NCI-H128 (cell line): ENCODE data around the gene NPR2.

Experiments
- DNase-seq: peaks from one replicate; lab custom pipeline; 2025; ENCODE audit not compliant: unreplicated experiment; lab: John Stamatoyannopoulos, UW

The NPR2 gene

GRCh38 chr9:35829084-35829763 is 37.8 kb downstream of the NPR2 start, which contains the start of gene TMEM8B:
Gene TMEM8B (plus strand): TSS chr9:35829228. CDS start chr9:35829448, 220 bp downstream.
- peak; percentile 79 for DNase-seq

- no peak for DNase-seq
These were observed 38.3 kb downstream of the NPR2 start for GRCh38 chr9:35829764-35830096.

- DNase-seq = no peak
These were observed 39.6 kb downstream of the NPR2 start for GRCh38 chr9:35831040-35831439.

DNA sequence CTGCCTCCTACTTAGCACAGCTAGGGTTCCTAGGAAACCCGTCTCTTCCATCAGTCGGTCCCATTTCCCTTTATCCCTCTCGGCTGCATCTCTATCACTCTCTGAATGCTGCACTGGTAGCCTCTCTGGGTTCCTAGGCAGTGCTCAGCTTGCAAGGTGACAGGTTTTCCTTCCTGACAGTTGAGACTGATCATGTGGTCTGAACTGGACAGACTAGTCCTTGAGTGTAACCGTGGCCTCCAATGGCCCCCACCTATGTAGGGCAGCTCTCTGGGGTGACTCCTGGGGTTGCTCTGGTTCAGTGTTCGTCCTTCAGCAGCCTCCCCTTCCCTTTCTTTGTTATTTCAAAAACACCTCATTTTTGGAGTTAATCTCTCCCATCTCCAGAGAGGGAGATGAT is 41.4 kb downstream of the NPR2 start:
- no peak for DNase-seq

DNA sequence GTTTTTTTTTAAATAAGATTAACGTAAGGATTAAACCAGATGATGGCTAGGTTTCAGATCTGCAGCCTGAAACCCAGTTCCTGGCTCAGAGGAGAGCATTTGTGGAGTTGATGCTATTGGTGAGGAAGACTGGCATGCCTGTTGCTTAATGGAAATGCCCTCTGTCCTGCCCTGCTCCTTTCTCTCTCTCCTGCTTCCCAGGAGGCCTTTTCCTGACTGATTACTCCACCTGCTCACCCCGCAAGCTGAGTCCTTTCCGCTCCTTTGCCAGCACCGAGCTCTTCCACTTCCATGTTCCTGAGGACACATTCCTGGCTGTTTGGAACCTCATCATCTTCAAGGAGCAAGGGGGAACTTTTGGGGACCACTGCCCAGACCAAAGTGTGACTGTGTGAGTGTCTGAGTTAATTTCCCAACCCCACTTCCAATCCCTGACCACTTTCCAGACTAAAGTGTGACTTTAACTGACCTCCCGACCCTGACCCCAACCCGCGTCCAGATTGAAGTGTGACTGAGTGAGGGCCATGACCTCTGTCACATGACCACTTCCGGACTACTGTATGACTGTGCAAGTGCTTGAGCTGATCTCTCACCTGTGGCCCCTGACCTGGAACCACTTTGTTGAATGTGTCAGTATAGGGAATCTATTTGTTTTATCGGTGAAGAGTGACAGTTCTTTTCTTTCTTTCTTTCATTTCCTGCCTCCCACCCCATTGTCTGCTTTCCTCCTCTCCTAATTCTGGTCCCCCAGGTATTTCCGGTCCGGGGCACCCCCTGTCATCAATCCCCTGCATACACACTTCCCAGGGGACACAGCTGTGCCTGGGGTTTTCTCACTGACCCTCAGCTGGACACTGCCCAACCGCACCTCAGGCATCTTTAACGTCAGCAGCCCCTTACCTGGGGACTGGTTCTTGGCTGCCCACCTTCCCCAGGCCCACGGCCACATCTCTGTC is 43.1 kb downstream of the NPR2 start:
- no peak for DNase-seq

DNA sequence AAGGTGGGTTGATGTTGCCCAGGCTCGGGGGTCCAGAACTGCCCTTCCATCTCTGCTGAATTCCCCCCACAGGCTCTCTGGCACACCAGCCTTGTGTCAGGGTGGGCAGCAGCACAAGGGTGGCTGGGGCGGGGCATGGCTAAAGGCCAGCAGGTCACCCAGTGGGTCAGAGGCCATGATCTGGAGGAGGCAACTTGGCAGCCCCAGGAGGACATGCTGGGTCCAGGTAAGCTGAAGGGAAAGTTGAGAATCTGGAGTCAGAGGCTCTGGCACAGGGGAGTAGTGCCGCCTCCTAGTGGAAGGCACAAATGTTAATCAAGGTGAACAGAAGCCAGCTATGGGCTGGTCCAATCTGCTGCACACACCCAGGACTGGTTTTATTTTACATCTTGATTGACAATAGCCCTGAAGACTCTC is 43.8 kb downstream of the NPR2 start:
- no peak for DNase-seq

GRCh38 chr9:35835766-35836165 is 44.4 kb downstream of the NPR2 start:
- no peak for DNase-seq

GRCh38 chr9:35836595-35836994 is 45.2 kb downstream of the NPR2 start:
- DNase-seq = no peak

GRCh38 chr9:35839926-35840325 is 48.5 kb downstream of the NPR2 start:
- no peak for DNase-seq

- DNase-seq = no peak
These were observed 49.7 kb downstream of the NPR2 start for GRCh38 chr9:35840881-35841644.

DNA sequence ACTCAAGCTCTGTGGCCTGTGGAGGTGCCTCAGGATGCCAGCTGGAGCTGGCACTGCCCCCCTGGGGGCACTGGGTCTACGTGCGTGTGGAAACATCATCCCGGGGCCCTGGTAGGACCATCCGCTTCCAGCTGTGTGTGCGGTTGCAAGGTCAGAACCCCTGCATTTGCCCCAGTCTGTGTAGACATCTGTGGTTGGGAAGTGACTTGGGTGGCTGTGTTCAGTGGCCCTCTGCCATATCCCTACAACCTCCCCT is 50.2 kb downstream of the NPR2 start:
- DNase-seq = no peak

- DNase-seq = no peak
These were observed 50.8 kb downstream of the NPR2 start for GRCh38 chr9:35842020-35842745.

GRCh38 chr9:35842795-35843194 is 51.4 kb downstream of the NPR2 start:
- DNase-seq = no peak

DNA sequence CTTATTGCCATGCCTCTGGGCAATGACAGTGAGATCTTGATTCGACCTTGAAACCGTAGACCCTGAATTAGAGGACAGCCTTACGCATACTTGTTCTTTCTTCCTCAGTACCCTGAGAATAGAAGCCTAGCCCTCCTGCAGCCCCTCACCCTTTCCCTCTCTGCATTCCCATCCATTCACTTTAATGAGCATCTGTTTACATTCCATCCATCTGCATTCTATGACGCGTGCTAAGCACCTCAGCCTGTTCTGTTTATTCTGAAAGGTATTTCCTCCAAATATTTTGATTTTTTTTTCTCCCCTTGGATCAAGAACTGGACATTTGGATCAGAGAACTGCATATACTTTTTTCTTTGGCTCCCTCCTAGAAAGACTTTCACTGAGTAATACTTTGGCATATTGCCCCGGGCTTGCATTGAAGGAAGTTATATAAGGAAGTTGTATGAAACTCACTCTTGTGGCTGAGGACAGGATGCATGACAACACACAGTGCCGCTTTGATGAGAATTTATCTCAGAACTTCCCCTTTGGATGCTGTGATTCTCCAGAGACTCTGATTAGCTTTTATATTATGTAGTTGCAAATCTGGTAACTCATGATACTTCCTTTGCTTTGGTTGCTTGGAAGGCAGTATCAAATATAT is 53.4 kb downstream of the NPR2 start:
- DNase-seq = no peak

DNA sequence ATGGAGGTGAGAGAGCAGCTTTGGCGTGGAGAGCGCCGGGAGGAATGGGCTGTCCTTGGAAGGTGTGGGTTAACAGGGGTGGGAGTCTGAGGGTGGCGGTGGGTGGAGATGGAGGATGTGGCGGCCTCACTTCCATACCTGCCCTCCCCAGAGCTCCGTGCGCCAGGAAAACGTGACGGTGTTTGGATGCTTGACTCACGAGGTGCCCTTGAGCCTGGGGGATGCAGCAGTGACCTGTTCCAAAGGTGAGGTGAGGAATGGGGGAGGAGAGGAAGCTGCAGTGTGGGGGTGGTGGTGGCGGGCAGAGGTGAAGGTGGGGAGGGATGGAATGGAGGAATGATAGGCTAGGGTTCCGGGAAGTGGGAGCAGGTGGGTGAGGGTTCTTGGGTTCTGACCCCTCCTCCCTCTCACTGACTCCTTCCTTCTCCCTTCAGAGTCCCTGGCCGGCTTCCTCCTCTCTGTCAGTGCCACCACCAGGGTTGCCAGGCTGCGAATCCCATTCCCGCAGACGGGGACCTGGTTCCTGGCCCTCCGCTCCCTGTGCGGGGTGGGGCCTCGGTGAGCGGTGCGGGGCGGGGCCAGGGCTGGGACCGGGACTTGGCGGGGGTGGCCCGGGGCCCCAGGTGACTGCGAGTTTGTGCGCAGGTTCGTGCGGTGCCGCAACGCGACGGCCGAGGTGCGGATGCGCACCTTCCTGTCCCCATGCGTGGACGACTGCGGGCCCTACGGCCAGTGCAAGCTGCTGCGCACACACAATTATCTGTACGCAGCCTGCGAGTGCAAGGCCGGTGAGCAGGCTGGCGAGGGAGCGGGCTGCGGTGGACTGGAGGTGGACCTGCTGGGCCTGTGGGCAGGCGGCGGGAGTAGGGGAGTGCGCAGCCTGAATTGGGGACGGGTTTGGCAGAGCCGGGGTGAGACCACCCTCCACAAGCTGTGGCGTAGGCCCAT is 54.7 kb downstream of the NPR2 start:
- DNase-seq = no peak

DNA sequence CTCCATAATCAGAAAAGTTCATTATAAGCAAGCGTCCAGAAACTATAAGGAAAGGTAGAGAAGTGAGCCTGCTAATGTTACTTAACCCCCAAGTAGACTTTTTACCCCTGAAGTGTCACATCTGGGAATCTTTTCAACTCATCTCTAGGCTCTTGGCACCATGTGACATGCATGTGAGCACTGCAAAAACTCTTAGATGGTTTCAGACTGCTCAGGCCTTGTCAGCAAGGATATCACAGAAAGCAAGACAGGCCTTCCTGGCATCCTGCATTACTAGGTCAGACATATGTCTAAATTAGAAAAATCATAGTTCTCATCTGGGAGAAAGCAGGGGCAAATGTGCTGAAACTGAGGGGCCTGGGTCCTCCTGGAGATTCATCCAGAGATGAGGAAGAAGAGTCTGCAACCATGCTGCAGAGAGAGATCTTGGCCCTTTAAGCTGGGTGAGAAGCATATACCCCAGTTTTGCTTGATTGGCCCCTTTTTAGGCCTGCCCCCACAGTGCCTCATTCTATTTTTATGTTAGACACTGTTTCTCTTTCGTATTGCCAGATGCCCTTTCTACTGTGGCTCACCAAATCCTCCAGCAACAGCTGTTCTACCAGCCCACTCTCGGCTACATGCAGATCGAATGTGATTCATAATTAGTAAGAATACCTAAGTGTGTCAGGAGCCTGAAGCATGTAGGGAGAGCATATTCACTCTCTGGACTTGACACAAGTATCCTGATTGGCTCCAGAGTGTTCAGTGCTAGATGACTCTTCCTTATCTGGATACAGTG is 56.6 kb downstream of the NPR2 start:
- DNase-seq = no peak

GRCh38 chr9:35852267-35852815 is 61.0 kb downstream of the NPR2 start:
- no peak for DNase-seq
